Activated CD4-positive, alpha-beta T cell treated with anti-CD3 and anti-CD28 coated beads, Interleukin-2, amount 10 ng/mL, durations not matched to agents 7 days and 5 days (primary cell): ENCODE data around the gene IRF7. TPM values are rescaled to one million over a fixed set of nuclear protein-coding genes. Genes with fewer than 3 reads are reported as not detected.

Experiments
- CTCF ChIA-PET: fragments of 350-600 bp; sonication (Branson Sonifier 250); formaldehyde crosslinking; loops from one replicate; lab custom pipeline; 2021; ENCODE audit warnings: antibody characterized with exemption; lab: Charles Lee
- POLR2A ChIA-PET: fragments of 350-600 bp; sonication (Branson Sonifier 250); formaldehyde crosslinking; loops from one replicate; lab custom pipeline; 2021; ENCODE audit warnings: antibody characterized with exemption; lab: Charles Lee
- DNase-seq: peaks from one replicate; pipeline ENCODE4 v3.0.0-alpha.2; 2020
- H3K27ac Mint-ChIP-seq: one replicate; pipeline ENCODE4 v1.8.0; 2021; ENCODE audit warnings: mild to moderate bottlenecking, moderate library complexity, mixed read lengths
- H3K27me3 Mint-ChIP-seq: one replicate; pipeline ENCODE4 v1.8.0; 2021; ENCODE audit warnings: mixed read lengths
- H3K36me3 Mint-ChIP-seq: one replicate; pipeline ENCODE4 v1.8.0; 2021; ENCODE audit warnings: low read depth, mixed read lengths
- H3K4me1 Mint-ChIP-seq: one replicate; pipeline ENCODE4 v1.8.0; 2021; ENCODE audit warnings: mixed read lengths
- H3K4me3 Mint-ChIP-seq: one replicate; pipeline ENCODE4 v1.8.0; 2021; ENCODE audit warnings: mild to moderate bottlenecking, moderate library complexity, mixed read lengths
- H3K9me3 Mint-ChIP-seq: one replicate; pipeline ENCODE4 v1.8.0; 2021; ENCODE audit warnings: mixed read lengths
- microRNA-seq: library from miRNA; unstranded; fragments of <30 nt; microRNA quantifications from one replicate; pipeline ENCODE4 v1.2.0, GENCODE V29; 2021; ENCODE audit warnings: borderline microRNAs expressed, borderline replicate concordance
- total RNA-seq, 2 experiments: library from RNA; stranded (reverse); gene quantifications; one replicate each; pipeline ENCODE4 v1.2.3, GENCODE V29; 2021

The IRF7 gene
- total RNA-seq, 2 experiments from 2014 or later, result 152 to 154 TPM

DNA sequence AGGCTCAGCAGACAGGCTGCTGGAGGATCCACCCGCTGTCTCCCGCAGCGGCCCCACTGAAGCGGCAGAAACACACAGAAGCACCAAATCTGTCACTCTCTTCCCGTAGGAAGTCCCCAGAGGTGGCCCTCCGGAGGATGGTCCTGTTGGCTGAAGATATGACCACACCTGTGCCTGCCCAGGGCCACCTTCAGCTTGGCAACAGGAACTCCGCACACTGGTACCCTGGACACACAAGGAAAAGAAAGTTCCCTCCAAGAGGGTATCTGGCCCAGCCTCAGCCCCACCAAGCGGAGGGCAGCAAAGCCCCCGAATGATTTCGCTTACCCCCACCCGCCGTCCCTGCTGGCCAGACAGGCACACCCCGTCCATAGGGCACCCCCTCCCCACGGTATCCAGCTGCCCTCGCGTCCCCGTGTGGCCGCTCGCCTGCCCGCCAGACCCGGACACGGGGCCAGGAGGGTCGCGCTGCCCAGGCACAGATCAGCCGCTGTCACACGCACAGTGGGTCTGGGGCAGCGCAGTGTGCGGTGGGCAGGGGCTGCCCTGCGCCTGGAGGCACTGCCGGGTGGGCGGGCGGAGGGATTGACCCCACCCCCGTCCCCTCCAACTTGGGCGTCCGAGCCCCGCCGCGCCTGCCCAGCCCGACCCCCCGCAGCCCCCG, 48.0 kb downstream of the IRF7 start:
- H3K27ac Mint-ChIP-seq, result peak overlapping the region; percentile 86
- H3K27me3 Mint-ChIP-seq, result no peaks in the 10 kb centered on the region
- H3K36me3 Mint-ChIP-seq, result peaks cover 9% of the 10 kb centered on the region
- no peak for DNase-seq
- no peaks in the 10 kb centered on the region for H3K9me3 Mint-ChIP-seq
- POLR2A ChIA-PET, result no interaction called here
- peak overlapping the region; percentile 85 for H3K4me3 Mint-ChIP-seq
- CTCF ChIA-PET, result interaction anchor here (0.5 to 1.9 kb wide), 5 partner anchors 10 to 49 kb away, joined by 3 to 7 read pairs (median 3); no protein-coding TSS in a partner anchor
- H3K4me1 Mint-ChIP-seq, result peaks cover 22% of the 10 kb centered on the region

DNA sequence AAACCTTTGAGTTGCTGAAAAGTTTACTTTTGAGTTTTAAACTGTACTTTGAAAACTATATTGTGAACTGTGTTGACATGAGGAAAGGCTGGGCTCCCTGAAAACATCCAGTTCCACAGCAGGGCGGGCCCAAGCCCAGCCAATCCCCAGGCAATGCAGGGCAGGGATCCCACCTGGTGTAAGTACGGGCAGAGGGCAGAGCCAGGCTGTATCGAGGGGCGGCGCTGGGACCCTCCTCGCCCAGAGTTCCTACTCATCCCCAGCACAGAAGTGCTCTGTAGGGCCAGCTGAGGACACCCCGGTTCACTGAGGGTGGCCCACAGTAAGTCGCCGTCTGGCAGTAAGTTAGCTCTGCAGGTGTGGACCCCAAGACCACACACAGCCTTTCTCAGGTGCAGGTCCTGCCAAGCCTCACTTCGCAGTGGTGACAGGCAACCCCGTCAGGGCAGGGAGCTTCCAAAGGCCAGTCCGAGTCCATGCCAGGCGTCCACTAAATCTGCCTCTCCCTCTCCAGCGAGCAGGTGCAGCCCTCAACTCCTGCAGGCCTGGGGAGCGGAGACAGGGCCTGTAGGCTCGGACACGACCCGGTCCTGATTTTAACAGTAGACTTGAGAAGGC, 48.6 kb downstream of the IRF7 start:
- H3K9me3 Mint-ChIP-seq, result no peaks in the 10 kb centered on the region

DNA sequence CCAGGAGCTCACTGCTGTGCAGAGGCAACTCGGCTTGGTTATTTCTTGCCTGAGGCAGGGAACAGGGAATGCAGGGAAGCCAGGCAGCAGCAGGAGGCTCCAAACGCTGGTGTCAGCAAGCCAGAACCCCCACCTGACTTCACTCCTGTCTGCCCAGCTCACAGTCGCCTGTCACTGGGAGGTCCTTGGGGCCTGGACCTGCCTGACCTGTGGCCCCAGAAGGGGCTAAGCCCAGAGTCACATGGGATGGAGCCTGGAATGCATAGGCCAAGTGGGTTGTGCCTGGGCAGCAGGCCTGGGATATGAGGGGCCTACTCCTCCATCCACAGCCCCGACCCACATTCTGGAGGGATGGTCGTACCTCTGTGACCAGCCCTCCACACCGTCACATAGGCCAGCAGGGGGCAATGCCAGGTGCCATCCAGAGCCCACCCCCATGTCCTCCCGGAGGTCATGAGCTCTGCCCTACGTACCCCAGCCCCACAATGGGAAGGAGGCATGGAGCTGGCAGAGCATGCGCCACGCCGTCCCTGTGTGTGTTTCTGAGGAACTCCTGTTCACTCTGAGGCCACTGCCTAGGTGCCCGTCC, 49.7 kb downstream of the IRF7 start:
- ChIA-PET CTCF (interaction anchor here (1.2 to 2.2 kb wide), 5 partner anchors 8 to 47 kb away, joined by 3 to 11 read pairs (median 5); partner anchors contain the start of gene HRAS), POLR2A (no interaction called here)
- DNase-seq, result no peak
- no peak overlapping the region for H3K4me3 Mint-ChIP-seq
- no peaks in the 10 kb centered on the region for H3K27me3 Mint-ChIP-seq
- peaks cover 9% of the 10 kb centered on the region for H3K36me3 Mint-ChIP-seq
- H3K9me3 Mint-ChIP-seq, result no peaks in the 10 kb centered on the region
- peaks cover 24% of the 10 kb centered on the region for H3K4me1 Mint-ChIP-seq
- no peak overlapping the region for H3K27ac Mint-ChIP-seq

More for the DNA sequence above, 48.6 kb downstream of the IRF7 start:
- ChIA-PET POLR2A (no interaction called here), CTCF (interaction anchor here (0.5 to 2.0 kb wide), 8 partner anchors 9 to 1001 kb away, joined by 3 to 11 read pairs (median 3); partner anchors contain the start of gene HRAS)
- Mint-ChIP-seq H3K4me3 (peak overlapping the region; percentile 85), H3K27ac (peak overlapping the region; percentile 86), H3K36me3 (peaks cover 9% of the 10 kb centered on the region), H3K27me3 (no peaks in the 10 kb centered on the region), H3K4me1 (peaks cover 22% of the 10 kb centered on the region)
- no peak for DNase-seq

DNA sequence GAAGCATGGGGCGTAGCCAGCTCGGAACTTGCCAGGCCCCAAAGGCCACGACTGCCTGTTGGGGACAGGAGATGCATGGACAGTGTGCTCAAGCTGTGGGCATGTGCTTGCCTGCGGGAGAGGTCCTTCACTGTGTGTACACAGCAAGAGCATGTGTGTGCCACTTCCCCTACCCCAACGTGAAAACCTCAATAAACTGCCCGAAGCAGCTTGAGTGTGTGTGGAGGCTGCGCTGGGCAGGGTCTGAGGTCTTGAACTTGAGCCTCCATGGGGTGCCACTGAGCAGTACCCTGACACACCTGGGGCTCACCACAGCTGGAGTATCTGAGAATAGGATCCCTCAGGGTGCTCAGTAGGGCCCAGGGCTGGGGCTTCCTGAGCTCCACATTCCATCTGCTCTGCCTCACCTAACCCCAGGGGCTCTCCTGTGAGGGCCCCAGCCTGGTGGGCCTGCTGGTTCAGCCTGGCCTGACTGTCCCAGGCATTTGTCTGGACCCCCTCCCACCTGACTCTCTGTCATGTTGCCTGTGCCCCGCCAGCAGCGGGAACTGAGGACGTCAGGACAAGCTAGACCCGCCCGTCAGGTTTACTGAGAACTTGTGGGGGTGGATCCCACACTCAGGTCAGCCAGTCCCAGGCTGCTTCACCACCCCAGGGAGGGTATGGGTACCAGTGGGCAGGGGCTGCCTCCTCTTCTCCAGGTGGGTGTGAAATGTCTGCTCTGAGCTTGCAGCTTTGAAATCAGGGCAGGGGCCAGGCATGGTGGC, 51.8 kb downstream of the IRF7 start:
- Mint-ChIP-seq H3K36me3 (peaks cover 9% of the 10 kb centered on the region), H3K9me3 (no peaks in the 10 kb centered on the region), H3K4me3 (no peak overlapping the region), H3K4me1 (peaks cover 27% of the 10 kb centered on the region), H3K27ac (no peak overlapping the region), H3K27me3 (peaks cover 2% of the 10 kb centered on the region)
- CTCF ChIA-PET, result interaction anchor here (0.5 to 2.1 kb wide), 4 partner anchors 9 to 21 kb away, joined by 3 to 12 read pairs (median 4); partner anchors contain the start of gene PHRF1
- POLR2A ChIA-PET, result no interaction called here
- DNase-seq, result no peak

DNA sequence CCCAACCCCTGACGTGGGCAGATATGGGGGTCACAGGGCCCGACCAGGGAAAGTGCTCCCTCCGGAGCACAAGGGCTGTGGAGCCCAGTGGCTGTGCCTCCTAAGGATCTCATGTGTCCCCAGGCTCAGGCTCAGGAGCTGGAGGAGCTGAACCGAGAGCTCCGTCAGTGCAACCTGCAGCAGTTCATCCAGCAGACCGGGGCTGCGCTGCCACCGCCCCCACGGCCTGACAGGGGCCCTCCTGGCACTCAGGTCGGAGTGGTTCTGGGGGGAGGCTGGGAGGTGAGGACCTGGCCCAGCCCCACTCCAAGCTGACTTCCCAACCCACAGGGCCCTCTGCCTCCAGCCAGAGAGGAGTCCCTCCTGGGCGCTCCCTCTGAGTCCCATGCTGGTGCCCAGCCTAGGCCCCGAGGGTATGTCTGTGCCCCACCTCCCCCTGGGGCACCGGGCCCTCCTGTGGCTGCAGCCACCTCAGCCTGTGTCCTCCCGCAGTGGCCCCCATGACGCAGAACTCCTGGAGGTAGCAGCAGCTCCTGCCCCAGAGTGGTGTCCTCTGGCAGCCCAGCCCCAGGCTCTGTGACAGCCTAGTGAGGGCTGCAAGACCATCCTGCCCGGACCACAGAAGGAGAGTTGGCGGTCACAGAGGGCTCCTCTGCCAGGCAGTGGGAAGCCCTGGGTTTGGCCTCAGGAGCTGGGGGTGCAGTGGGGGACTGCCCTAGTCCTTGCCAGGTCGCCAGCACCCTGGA, 52.5 kb downstream of the IRF7 start:
- H3K4me1 Mint-ChIP-seq, result peaks cover 27% of the 10 kb centered on the region
- CTCF ChIA-PET, result interaction anchor here (1.2 to 2.1 kb wide), 2 partner anchors 8 to 13 kb away, joined by 4 to 12 read pairs; partner anchors contain the start of gene PHRF1
- H3K36me3 Mint-ChIP-seq, result peaks cover 9% of the 10 kb centered on the region
- no peak overlapping the region for H3K4me3 Mint-ChIP-seq
- POLR2A ChIA-PET, result no interaction called here
- no peaks in the 10 kb centered on the region for H3K9me3 Mint-ChIP-seq
- no peak overlapping the region for H3K27ac Mint-ChIP-seq
- peaks cover 2% of the 10 kb centered on the region for H3K27me3 Mint-ChIP-seq
- DNase-seq, result no peak

Small RNA genes within 50 kb of the gene (microRNA-seq; reads per million reads assigned to microRNA genes)
- gene MIR210, result 2,701 reads per million, percentile 92 among the genes with 10 or more reads in this experiment

Other genes with a start within 250 kb of the IRF7 start
- 1 to 10 TPM; 1.5 to 1.6 TPM for gene B4GALNT4, start 246.5 kb downstream of the IRF7 start, total RNA-seq
- gene PKP3, start 221.7 kb downstream of the IRF7 start, total RNA-seq, result not detected
- 100 to 1,000 TPM; 226 to 255 TPM for gene SIGIRR, start 201.0 kb downstream of the IRF7 start, total RNA-seq
- gene ANO9, start 173.9 kb downstream of the IRF7 start, total RNA-seq, result 10 to 100 TPM; 88.2 to 94.2 TPM
- 10 to 100 TPM; 22.7 to 25.2 TPM for gene PTDSS2, start 165.7 kb downstream of the IRF7 start, total RNA-seq
- 10 to 100 TPM; 90.6 to 99.5 TPM for gene RNH1, start 108.7 kb downstream of the IRF7 start, total RNA-seq
- 10 to 100 TPM; 51.7 to 63.5 TPM for gene HRAS, start 80.4 kb downstream of the IRF7 start, total RNA-seq
- gene LRRC56, start 78.4 kb downstream of the IRF7 start, total RNA-seq, result 1 to 10 TPM; 2.0 to 2.1 TPM
- gene LMNTD2, start 55.2 kb downstream of the IRF7 start, total RNA-seq, result 1 to 10 TPM; 3.4 to 4.8 TPM
- gene RASSF7, start 55.0 kb downstream of the IRF7 start, total RNA-seq, result 10 to 100 TPM; 30.7 to 38.1 TPM
- 10 to 100 TPM; 46.8 to 48.6 TPM for gene PHRF1, start 39.5 kb downstream of the IRF7 start, total RNA-seq
- not detected for gene CDHR5, start 9.0 kb upstream of the IRF7 start, total RNA-seq
- gene SCT, start 11.2 kb upstream of the IRF7 start, total RNA-seq, result not detected
- under 1 TPM; 0.21 to 0.30 TPM for gene DRD4, start 21.3 kb upstream of the IRF7 start, total RNA-seq
- gene DEAF1, start 79.3 kb upstream of the IRF7 start, total RNA-seq, result 10 to 100 TPM; 44.0 to 48.8 TPM
- gene TMEM80, start 79.9 kb upstream of the IRF7 start, total RNA-seq, result 10 to 100 TPM; 39.1 to 44.7 TPM
- gene EPS8L2, start 90.3 kb upstream of the IRF7 start, total RNA-seq, result 10 to 100 TPM in 1 of 2 experiments, 1 to 10 TPM in 1; 7.8 to 11.9 TPM
- gene TALDO1, start 131.5 kb upstream of the IRF7 start, total RNA-seq, result 100 to 1,000 TPM; 219 to 268 TPM
- gene GATD1, start 161.5 kb upstream of the IRF7 start, total RNA-seq, result 10 to 100 TPM; 58.2 to 62.1 TPM
- gene CEND1, start 174.1 kb upstream of the IRF7 start, total RNA-seq, result under 1 TPM; 0.20 to 0.60 TPM
- 10 to 100 TPM; 45.9 to 49.1 TPM for gene SLC25A22, start 182.3 kb upstream of the IRF7 start, total RNA-seq
- 10 to 100 TPM; 47.9 to 60.4 TPM for gene PIDD1, start 189.3 kb upstream of the IRF7 start, total RNA-seq
- gene RPLP2, start 194.0 kb upstream of the IRF7 start, total RNA-seq, result 1,000 to 10,000 TPM; 1,927 to 2,229 TPM
- gene PNPLA2, start 203.0 kb upstream of the IRF7 start, total RNA-seq, result 10 to 100 TPM; 68.9 to 71.9 TPM
- 1 to 10 TPM; 7.7 to 8.1 TPM for gene CRACR2B, start 212.0 kb upstream of the IRF7 start, total RNA-seq
- 10 to 100 TPM; 35.4 to 37.6 TPM for gene CD151, start 217.0 kb upstream of the IRF7 start, total RNA-seq
- 10 to 100 TPM; 90.3 to 96.0 TPM for gene POLR2L, start 226.6 kb upstream of the IRF7 start, total RNA-seq
- 1 to 10 TPM; 7.7 to 7.9 TPM for gene TSPAN4, start 226.9 kb upstream of the IRF7 start, total RNA-seq